ENCODE measurements around the gene HSD3B7.

- TF ChIP-seq POLR2AphosphoS5 (IDR thresholded peaks at IDR 0.05) (no peak), POLR2A (IDR thresholded peaks at IDR 0.05) (no peak), CTCF (IDR thresholded peaks at IDR 0.05) (no peak)
Measured at GRCh38 chr16:31029272-31029671, 44.3 kb downstream of the HSD3B7 start.
